DMS153 (cell line): Measurements from ENCODE around the gene FSIP1.

Experiments used
- DNase-seq: peaks from one replicate; lab custom pipeline; 2025; lab: John Stamatoyannopoulos, UW

The FSIP1 gene

DNA sequence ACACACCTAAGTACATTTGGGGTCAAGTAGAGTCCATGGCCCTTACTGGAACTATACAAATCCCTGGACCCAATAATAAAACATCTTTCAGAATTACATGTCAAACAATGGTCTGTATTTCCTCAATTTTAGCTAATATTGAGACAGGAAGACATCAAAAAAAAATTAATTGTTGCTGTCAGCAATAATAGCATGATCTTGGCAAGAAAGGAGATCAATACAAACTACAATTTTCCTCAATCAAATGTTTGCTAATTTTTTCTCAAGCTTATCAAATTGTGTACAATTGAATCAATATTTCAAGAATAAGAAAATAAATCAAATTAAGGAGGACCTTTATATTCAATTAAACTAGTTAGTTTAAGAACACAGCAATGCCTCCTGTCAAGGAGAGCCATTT, 62.6 kb downstream of the FSIP1 start:
- DNase-seq, result no peak

DNA sequence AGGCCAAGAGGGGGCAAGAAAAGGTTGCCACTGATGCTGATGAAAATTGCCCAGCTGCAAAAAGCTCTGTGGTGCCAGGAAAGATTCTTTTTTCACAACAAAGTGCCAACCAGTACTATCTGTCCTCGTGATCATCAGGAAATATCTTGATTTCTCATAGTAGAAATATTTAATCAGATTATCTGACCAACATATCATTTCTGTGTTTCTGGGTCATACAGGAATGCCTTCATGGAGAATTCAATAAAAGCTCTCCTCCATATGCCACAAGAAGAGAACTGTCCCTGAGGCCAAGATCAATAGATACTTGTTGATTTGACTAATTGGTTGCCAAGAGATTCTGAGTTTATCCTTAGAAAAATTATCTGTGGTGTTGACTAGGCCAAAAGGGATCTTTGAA, 63.5 kb downstream of the FSIP1 start:
- DNase-seq, result no peak

GRCh38 chr15:39717134-39717533, 65.5 kb downstream of the FSIP1 start:
- no peak for DNase-seq

DNA sequence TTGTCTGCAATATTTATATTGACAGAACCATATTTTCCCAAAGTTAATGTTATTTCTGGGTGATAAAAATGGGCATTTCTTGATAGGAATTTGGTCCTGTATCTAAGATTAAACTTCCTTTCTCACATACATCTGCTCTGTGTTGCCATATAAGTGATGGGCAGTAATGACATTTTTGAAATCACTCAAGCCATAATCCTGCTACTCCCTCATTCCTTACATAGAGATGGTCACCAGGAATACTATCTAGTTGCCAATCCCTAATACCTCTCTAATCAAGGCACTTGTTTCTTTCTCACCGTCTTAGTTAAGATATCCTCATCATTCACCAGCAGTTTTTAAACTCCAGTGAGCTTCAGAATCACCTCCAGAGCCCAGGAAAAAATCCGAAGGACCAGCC, 68.4 kb downstream of the FSIP1 start:
- DNase-seq, result no peak

DNA sequence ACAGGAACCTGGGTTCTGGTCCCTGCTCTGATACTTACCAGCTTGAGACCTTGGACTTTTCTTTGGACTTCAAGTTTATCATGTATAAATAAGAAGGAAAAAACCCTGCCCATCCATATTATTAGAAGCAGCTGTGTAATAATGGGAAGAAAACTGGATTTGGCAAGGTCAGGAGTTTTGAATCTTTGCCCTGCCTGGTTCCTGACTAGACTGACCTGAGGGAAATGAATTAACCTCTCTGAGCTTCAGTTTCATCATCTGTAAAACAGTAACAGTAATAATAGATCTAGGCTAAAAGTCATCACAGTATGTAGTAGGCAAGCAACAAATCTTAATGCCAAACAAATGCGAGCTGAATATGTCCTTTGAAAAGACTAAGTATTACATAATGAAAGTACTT, 68.8 kb downstream of the FSIP1 start:
- no peak for DNase-seq

DNA sequence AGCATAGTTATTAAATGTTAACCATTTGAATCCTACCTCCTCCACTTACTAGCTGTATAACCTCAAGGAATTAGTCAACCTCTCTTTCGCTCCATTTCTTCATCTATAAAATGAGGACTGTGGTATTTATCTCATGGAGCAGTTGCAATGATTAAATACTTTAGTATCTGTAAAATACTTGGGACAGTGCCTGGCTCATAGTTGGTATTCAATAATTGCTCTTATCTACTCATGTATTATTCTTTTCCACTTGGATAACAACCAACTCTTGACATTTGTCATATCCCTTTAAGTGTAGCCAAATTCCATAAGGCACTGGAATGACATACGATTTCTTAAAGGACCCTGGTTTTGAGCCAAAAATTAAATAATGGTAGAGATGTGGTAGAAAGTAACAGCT, 72.0 kb downstream of the FSIP1 start:
- no peak for DNase-seq

GRCh38 chr15:39709941-39710340, 72.7 kb downstream of the FSIP1 start:
- DNase-seq, result no peak

- no peak for DNase-seq
Observed at GRCh38 chr15:39706206-39706605, 76.4 kb downstream of the FSIP1 start.

- no peak for DNase-seq
Observed at GRCh38 chr15:39704689-39705088, 78.0 kb downstream of the FSIP1 start.

DNA sequence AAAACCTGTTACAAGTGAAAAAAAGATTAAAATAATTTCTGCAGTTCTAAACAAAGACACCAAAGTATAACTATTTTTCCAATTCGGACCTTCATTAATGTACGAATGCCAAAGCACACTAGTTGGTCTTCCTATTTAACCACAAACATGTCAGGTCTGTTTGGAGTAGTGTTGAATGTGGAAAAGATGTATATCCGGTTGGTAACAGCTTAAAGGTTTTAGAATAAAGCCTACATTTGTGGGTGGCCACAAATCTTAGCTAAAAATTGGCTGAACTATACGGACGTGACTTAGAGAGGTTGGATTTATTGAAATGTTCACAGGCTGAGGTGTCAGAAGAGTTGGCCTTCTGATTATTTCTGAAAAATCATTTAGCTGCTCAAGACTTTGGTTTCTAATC, 78.4 kb downstream of the FSIP1 start:
- DNase-seq, result no peak

DNA sequence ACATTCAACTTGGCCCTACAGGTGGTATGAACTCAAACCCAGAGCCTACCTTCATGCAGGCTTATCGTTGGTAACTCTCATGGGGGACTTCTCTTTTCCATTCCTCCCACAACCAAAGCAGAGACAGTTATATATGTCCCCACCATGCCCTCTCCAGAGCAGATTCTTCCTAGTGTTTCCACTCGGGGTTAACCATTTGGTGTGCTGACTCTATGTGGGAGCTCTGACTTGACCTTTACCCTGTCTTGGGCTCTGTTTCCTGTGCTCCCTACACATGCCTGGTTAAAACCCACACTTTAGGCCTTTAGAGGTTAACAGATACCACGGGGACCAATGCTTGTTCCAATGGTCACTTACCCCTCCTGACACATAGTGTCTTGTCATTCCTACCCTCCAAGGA, 80.7 kb downstream of the FSIP1 start:
- no peak for DNase-seq

- DNase-seq, result no peak
Observed at GRCh38 chr15:39700375-39700700, 82.3 kb downstream of the FSIP1 start.

- DNase-seq, result no peak
Observed at GRCh38 chr15:39699516-39700374, 82.9 kb downstream of the FSIP1 start.

- DNase-seq, result no peak
Observed at GRCh38 chr15:39698444-39699390, 83.9 kb downstream of the FSIP1 start.

DNA sequence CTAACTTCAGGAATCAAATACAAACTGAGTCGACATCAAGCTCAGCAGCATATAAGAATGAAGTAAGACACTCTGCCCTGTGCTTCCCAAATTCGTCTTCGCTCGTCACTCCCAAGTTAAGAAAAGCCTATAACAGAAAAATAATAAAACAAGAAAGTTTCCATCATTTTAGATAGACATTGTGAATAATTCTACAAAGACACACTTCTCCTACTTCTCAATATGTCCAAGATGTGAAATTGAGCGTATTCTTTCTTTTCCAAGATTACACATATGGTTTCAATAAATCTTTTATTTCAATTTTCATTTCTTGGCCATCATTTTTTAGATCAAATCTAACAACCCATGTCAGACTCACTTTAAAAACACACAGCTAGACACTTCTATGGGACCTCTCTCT, 85.1 kb downstream of the FSIP1 start:
- DNase-seq, result no peak

DNA sequence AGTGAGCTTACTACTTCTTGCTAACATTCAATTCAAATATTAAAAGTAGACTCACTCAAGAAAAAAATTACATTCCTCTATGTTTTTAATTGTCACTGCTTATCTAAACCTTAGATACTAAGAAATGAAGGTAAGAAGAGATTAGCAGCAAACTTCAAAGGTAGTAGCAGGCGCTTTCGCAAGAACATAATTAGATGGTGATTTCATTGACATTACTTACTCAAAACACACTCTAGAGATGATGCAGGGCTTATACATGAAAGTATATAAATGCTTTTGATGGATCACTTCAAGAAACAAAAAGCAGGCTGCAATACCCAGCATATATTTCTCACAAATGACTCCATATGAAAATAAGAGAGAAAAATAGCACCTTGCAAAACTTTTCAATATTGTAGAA, 86.8 kb downstream of the FSIP1 start:
- no peak for DNase-seq

DNA sequence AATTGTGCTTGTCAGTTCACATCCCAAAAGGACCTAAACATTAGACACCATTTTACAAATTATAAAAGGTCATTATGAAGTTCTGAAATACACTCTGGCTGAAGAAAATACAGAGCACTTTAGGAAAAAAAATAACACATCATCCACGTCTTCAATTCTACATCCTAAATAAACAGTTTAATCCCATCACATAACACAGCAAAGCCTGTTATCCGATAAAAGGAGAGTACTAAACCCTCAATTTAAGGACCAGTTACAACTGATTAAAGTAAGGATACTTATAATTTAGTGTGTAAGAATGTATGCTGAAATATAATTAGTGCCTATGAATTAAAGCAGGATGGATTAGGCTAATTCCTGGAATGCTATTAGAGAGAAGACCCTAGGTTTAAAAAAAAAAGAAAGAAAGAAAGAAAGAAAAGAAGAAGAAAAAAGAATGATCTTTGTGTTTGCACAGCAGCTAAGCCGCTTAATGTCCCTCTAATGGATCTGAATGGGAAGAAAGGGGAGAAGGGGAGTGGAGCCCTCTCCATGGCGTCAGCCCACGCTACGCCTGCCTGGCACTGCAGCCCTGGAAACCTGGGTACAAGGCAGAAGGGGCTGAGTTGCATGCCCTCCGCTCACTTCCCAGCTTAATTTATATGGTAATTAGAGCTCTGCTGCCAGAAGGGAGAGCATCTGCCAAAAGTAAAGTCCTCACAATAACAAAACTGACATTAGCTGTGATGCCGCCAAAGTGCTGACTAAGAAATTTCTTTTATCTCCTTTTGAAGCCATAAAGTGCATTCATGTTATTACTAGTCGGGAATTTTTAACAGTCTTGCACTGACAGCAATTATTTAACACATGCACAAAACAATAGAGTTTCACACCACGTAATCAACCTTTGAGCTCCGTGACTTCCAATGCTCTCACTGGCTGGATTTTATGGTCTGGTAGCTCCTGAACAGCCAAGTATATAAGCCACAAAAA, 90.0 kb downstream of the FSIP1 start:
- no peak for DNase-seq

- DNase-seq, result no peak
Observed at GRCh38 chr15:39690881-39691634, 91.6 kb downstream of the FSIP1 start.

DNA sequence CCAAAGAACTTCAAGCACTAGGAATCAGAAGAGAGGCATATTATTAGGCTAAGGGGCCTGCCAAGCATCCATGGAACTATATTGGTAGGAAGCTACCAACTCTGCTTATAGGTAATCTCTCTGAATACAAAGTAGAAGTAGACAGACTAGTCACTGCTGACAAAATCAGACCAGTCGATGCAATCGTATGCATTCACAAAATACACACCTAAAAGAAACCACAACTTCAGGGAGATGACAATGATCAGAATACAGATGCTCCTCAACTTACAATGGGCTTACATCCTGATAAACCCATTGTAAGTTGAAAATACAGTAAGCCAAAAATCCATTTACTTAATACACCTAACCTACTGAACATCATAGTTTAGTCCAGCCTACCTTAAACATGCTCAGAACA, 94.7 kb downstream of the FSIP1 start:
- no peak for DNase-seq

- no peak for DNase-seq
Observed at GRCh38 chr15:39685999-39686613, 96.5 kb downstream of the FSIP1 start.

GRCh38 chr15:39685367-39685766, 97.3 kb downstream of the FSIP1 start:
- DNase-seq, result no peak
